Caco-2 (cell line): ENCODE results near the gene LCLAT1. TPM values are rescaled to one million over a fixed set of nuclear protein-coding genes. Genes with fewer than 3 reads are reported as not detected.

ENCODE experiments used
- BruUV-seq: library from RNA; stranded (reverse); fragments of 400-500 nt; replicated peaks from 2 replicates; lab custom pipeline; 2021; lab: Mats Ljungman, UMichigan
- CTCF ChIA-PET: fragments of 300-600 bp; sonication (Branson Sonifier 250); formaldehyde crosslinking; loops from one replicate; lab custom pipeline; 2022; ENCODE audit warnings: antibody characterized with exemption; lab: Charles Lee
- POLR2A ChIA-PET: fragments of 300-600 bp; sonication (Branson Sonifier 250); formaldehyde crosslinking; loops from one replicate; lab custom pipeline; 2022; ENCODE audit warnings: antibody characterized with exemption; lab: Charles Lee
- DNase-seq, 2 experiments: peaks; one replicate each; pipeline versions ENCODE4 v3.0.0 to v3.0.0-alpha.2; 2020 to 2022
- H3K27me3 ChIP-seq: replicated peaks from 2 replicates; pipeline ENCODE4 v1.6.0; 2011; ENCODE audit warnings: low read length; ENCODE audit not compliant: control insufficient read depth, insufficient read depth
- H3K36me3 ChIP-seq: 2 replicates; pipeline ENCODE4 v1.5.1; 2011; ENCODE audit warnings: low read length; ENCODE audit not compliant: control insufficient read depth, insufficient read depth
- H3K4me1 ChIP-seq: fragments of 250-450 bp; sonication (Bioruptor Pico); 2 replicates; pipeline ENCODE4 v1.5.1; 2020; ENCODE audit warnings: mild to moderate bottlenecking
- H3K4me3 ChIP-seq: 2 replicates; pipeline ENCODE4 v1.5.1; 2011; ENCODE audit warnings: low read depth, mild to moderate bottlenecking, control low read depth, low read length
- H3K9me3 ChIP-seq: fragments of 250-450 bp; sonication (Bioruptor Pico); 2 replicates; pipeline ENCODE4 v1.5.1; 2020; ENCODE audit warnings: mild to moderate bottlenecking, moderate library complexity
- H3K27ac Mint-ChIP-seq: one replicate; pipeline ENCODE4 v1.8.0; 2022; ENCODE audit warnings: mixed read lengths; ENCODE audit not compliant: unreplicated experiment
- H3K27me3 Mint-ChIP-seq: one replicate; pipeline ENCODE4 v1.8.0; 2022; ENCODE audit warnings: mixed read lengths; ENCODE audit not compliant: insufficient read depth, unreplicated experiment
- H3K36me3 Mint-ChIP-seq: one replicate; pipeline ENCODE4 v1.8.0; 2022; ENCODE audit warnings: mild to moderate bottlenecking, mixed read lengths; ENCODE audit not compliant: insufficient read depth, unreplicated experiment
- H3K4me1 Mint-ChIP-seq: one replicate; pipeline ENCODE4 v1.8.0; 2022; ENCODE audit warnings: low read depth, mixed read lengths; ENCODE audit not compliant: unreplicated experiment
- H3K4me3 Mint-ChIP-seq: one replicate; pipeline ENCODE4 v1.8.0; 2022; ENCODE audit warnings: mild to moderate bottlenecking, moderate library complexity, mixed read lengths; ENCODE audit not compliant: unreplicated experiment
- H3K9me3 Mint-ChIP-seq: one replicate; pipeline ENCODE4 v1.8.0; 2022; ENCODE audit warnings: mixed read lengths; ENCODE audit not compliant: unreplicated experiment
- intact Hi-C: fragments of 100-400 bp; cut with micrococcal nuclease; formaldehyde crosslinking; loops from one replicate; pipeline ENCODE4 v1.10.0; 2022; ENCODE audit not compliant: unreplicated experiment
- total RNA-seq: library from RNA; stranded (reverse); gene quantifications from 2 replicates; pipeline ENCODE4 v1.2.3, GENCODE V29; 2022
- TF ChIP-seq, protein P1 (sequence below), 2 experiments: fragments of 200-600 bp in 1 of 2; IDR thresholded peaks; 1 replicate in 1 of 2; 2 replicates in 1 of 2; pipeline versions ENCODE4 v1.5.1 to v1.8.0; 2011 to 2022; ENCODE audit warnings: antibody characterized with exemption in 1 of 2, control low read depth in 1 of 2, inconsistent platforms in 1 of 2, low read depth in 1 of 2, low read length in 1 of 2, mild to moderate bottlenecking in 1 of 2, moderate library complexity in 1 of 2; ENCODE audit not compliant: insufficient read depth in 1 of 2, severe bottlenecking in 1 of 2, unreplicated experiment in 1 of 2

Gene LCLAT1
- total RNA-seq, 1 experiment from 2014 or later = 52.2 TPM

DNA sequence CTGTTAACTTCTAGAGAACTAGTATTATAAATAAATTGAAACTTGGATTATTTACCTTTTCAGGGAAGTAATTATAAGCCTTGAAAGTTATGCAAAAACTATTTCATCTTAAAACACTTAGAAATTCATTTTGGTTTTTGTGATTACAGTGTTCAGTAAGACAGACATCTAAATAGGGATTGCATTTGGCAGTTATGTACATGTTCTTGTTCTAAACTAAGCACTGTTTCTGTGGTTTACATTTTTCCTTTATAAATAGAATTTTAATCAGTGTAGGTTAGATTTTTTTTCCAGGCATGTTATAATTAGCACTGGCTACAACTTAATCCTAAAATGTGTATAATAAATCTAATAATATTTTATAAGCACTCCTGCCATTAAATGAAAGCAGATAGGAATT, 35.0 kb downstream of the LCLAT1 start:
- no peaks in the 10 kb centered on the region for H3K9me3 Mint-ChIP-seq
- Histone ChIP-seq H3K27me3 (no peaks in the 10 kb centered on the region), H3K36me3 (no peaks in the 10 kb centered on the region), H3K9me3 (0 out of 2 replicates have a peak, but pooled peaks cover 3% of the 10 kb centered on the region), H3K4me1 (peaks cover 13% of the 10 kb centered on the region), H3K4me3 (no peak overlapping the region)
- H3K27ac Mint-ChIP-seq = no peak overlapping the region
- H3K27me3 Mint-ChIP-seq = no peaks in the 10 kb centered on the region
- H3K4me3 Mint-ChIP-seq = no peak overlapping the region
- TF ChIP-seq, protein P1, sequence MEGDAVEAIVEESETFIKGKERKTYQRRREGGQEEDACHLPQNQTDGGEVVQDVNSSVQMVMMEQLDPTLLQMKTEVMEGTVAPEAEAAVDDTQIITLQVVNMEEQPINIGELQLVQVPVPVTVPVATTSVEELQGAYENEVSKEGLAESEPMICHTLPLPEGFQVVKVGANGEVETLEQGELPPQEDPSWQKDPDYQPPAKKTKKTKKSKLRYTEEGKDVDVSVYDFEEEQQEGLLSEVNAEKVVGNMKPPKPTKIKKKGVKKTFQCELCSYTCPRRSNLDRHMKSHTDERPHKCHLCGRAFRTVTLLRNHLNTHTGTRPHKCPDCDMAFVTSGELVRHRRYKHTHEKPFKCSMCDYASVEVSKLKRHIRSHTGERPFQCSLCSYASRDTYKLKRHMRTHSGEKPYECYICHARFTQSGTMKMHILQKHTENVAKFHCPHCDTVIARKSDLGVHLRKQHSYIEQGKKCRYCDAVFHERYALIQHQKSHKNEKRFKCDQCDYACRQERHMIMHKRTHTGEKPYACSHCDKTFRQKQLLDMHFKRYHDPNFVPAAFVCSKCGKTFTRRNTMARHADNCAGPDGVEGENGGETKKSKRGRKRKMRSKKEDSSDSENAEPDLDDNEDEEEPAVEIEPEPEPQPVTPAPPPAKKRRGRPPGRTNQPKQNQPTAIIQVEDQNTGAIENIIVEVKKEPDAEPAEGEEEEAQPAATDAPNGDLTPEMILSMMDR (IDR thresholded peaks at IDR 0.05; ENCODE audit: insufficient read depth in 1 of 2, low read depth in 1 of 2, low read length in 1 of 2, severe bottlenecking in 1 of 2, unreplicated experiment in 1 of 2) = no peak
- intact Hi-C loops = no loop called here
- no TSS peak for BruUV-seq
- peaks cover 17% of the 10 kb centered on the region for H3K4me1 Mint-ChIP-seq
- POLR2A ChIA-PET = no interaction called here
- no peak for DNase-seq
- H3K36me3 Mint-ChIP-seq = no peaks in the 10 kb centered on the region
- CTCF ChIA-PET = no interaction called here

DNA sequence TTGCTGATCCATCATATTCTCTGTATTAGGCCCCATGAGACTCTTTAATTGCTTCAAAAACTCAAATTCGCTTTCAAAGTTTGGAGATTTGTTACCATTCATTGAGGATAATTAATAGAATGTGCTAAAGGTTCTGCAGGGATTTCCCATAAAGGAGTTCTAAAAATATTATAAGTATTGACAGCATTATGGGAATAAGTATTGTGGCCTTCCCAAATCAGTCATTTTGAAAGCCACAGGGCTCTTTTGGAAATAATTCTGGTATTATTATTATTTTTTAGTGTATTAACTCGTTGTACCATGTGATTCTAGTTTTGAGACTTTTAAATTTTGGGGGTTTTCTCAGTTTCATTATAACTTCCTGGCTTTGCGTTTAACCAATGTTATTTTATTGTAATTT, 37.1 kb downstream of the LCLAT1 start:
- POLR2A ChIA-PET = no interaction called here
- CTCF ChIA-PET = no interaction called here

DNA sequence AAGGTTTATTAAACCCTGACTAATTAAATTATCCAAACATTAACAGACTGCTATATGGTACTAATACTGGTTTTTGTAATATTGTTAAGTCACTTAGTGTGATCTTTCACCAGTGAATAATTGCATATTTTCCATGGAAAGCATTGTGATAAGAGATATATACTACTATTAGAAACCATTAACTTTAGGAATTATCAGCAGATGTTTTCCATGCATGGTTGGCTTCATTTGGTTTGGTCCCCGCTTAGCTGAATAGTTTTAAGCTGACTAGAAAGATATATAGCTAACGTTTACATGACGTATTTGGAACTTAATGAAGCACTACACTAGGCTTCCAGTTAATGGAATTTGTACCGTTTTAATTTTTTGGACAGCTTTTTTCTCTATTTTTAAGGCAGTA, 37.9 kb downstream of the LCLAT1 start:
- CTCF ChIA-PET = no interaction called here
- TF ChIP-seq, protein P1 (IDR thresholded peaks at IDR 0.05; ENCODE audit: insufficient read depth in 1 of 2, low read depth in 1 of 2, low read length in 1 of 2, severe bottlenecking in 1 of 2, unreplicated experiment in 1 of 2) = no peak
- BruUV-seq = no TSS peak
- no peaks in the 10 kb centered on the region for H3K27me3 Mint-ChIP-seq
- Histone ChIP-seq H3K9me3 (0 out of 2 replicates have a peak, but pooled peaks cover 3% of the 10 kb centered on the region), H3K4me1 (peaks cover 13% of the 10 kb centered on the region), H3K36me3 (no peaks in the 10 kb centered on the region), H3K27me3 (no peaks in the 10 kb centered on the region), H3K4me3 (no peak overlapping the region)
- H3K9me3 Mint-ChIP-seq = no peaks in the 10 kb centered on the region
- no peak overlapping the region for H3K4me3 Mint-ChIP-seq
- DNase-seq = no peak
- intact Hi-C loops = no loop called here
- H3K27ac Mint-ChIP-seq = no peak overlapping the region
- H3K36me3 Mint-ChIP-seq = no peaks in the 10 kb centered on the region
- POLR2A ChIA-PET = no interaction called here
- H3K4me1 Mint-ChIP-seq = peaks cover 17% of the 10 kb centered on the region

More for the DNA sequence above, 37.1 kb downstream of the LCLAT1 start:
- TF ChIP-seq, protein P1 (IDR thresholded peaks at IDR 0.05; ENCODE audit: insufficient read depth in 1 of 2, low read depth in 1 of 2, low read length in 1 of 2, severe bottlenecking in 1 of 2, unreplicated experiment in 1 of 2) = no peak
- no peak for DNase-seq
- no TSS peak for BruUV-seq
- H3K4me1 ChIP-seq = peaks cover 13% of the 10 kb centered on the region
- intact Hi-C loops = no loop called here
- no peaks in the 10 kb centered on the region for H3K36me3 ChIP-seq
- Mint-ChIP-seq H3K27ac (no peak overlapping the region), H3K27me3 (no peaks in the 10 kb centered on the region), H3K36me3 (no peaks in the 10 kb centered on the region), H3K4me1 (peaks cover 17% of the 10 kb centered on the region), H3K4me3 (no peak overlapping the region), H3K9me3 (no peaks in the 10 kb centered on the region)
- H3K4me3 ChIP-seq = no peak overlapping the region
- no peaks in the 10 kb centered on the region for H3K27me3 ChIP-seq
- 0 out of 2 replicates have a peak, but pooled peaks cover 3% of the 10 kb centered on the region for H3K9me3 ChIP-seq
